ENCODE measurements around the gene MRPL36.

DNA sequence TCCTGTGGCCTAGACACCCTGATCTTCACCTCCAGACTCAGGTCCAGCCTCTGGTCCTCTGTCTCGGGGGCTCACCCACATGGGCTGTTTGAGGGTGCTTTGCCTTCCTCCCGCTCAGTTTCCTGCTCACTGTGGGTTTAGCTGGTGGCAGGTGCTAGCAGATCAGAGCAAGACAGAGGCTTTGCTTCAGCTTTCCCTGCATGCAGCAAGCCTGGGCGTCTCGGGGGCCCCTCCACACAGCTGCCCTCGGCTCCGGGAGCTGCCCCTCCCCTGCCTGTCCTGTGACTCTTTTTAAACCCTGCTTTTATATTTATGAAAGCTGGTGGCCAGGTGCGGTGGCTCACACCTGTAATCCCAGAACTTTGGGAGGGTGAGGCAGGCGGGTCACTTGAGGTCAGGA is 14.6 kb downstream of the MRPL36 start:
- TF ChIP-seq POLR2A (IDR thresholded peaks at IDR 0.05), result no peak
- TF ChIP-seq, protein P1, sequence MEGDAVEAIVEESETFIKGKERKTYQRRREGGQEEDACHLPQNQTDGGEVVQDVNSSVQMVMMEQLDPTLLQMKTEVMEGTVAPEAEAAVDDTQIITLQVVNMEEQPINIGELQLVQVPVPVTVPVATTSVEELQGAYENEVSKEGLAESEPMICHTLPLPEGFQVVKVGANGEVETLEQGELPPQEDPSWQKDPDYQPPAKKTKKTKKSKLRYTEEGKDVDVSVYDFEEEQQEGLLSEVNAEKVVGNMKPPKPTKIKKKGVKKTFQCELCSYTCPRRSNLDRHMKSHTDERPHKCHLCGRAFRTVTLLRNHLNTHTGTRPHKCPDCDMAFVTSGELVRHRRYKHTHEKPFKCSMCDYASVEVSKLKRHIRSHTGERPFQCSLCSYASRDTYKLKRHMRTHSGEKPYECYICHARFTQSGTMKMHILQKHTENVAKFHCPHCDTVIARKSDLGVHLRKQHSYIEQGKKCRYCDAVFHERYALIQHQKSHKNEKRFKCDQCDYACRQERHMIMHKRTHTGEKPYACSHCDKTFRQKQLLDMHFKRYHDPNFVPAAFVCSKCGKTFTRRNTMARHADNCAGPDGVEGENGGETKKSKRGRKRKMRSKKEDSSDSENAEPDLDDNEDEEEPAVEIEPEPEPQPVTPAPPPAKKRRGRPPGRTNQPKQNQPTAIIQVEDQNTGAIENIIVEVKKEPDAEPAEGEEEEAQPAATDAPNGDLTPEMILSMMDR (IDR thresholded peaks at IDR 0.05), result no peak

Data from ovary (tissue), 3 donors.